GM18505 (cell line): Measurements from ENCODE around the gene CBX7.

Experiments
- ATAC-seq: cut with Tn5 transposase; IDR thresholded peaks from one replicate; pipeline ENCODE4 v1.9.1; 2021; ENCODE audit not compliant: unreplicated experiment
- POLR2A ChIP-seq: IDR thresholded peaks from 4 replicates; pipeline ENCODE4 v1.6.1; 2011; ENCODE audit warnings: borderline replicate concordance; ENCODE audit not compliant: insufficient read depth, insufficient read length; ENCODE audit errors: extremely low read depth

Gene CBX7

DNA sequence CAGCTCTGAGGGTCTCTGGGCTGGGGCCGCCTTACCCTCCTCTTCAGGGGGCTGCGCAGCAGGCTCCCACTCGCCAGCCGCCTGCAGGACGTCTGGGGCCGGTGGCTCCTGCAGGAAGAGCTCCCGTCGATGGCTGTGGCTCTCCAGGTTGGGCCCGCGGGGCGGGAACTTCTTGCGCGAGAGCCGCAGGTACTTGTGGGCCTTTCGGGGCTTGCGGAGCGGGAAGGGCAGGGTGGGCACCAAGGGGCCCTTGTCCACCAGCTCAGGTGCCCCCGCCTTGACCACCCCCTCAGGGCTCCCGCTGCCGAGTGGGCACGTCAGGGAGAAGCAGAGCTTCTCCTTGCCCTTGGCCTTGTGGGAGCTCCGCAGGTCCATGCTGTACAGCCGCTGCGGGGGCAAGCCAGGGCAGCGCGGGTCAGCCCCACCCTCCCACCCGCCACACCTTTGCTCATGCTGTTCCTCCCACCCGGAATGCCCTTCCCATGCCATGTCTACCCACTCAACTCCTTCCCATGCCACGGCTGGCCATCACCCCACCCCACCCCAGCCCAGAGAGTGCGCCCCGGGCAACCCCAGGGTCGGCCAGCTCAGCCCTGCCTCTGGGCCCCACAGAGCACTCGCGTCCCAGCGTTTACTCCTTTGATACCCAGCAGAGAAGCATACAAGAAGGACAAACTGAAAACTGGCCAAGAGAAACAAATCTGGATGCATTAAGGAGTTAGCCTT lies 18.0 kb downstream of the CBX7 start:
- TF ChIP-seq POLR2A, result no peak
- ATAC-seq, result no peak

- no peak for ATAC-seq
- TF ChIP-seq POLR2A, result no peak
Measured at GRCh38 chr22:39133871-39134270, 18.6 kb downstream of the CBX7 start.

- TF ChIP-seq POLR2A, result no peak
- no peak for ATAC-seq
Measured at GRCh38 chr22:39132871-39133524, 19.5 kb downstream of the CBX7 start.

GRCh38 chr22:39132281-39132680 lies 20.2 kb downstream of the CBX7 start:
- no peak for ATAC-seq
- TF ChIP-seq POLR2A, result no peak

DNA sequence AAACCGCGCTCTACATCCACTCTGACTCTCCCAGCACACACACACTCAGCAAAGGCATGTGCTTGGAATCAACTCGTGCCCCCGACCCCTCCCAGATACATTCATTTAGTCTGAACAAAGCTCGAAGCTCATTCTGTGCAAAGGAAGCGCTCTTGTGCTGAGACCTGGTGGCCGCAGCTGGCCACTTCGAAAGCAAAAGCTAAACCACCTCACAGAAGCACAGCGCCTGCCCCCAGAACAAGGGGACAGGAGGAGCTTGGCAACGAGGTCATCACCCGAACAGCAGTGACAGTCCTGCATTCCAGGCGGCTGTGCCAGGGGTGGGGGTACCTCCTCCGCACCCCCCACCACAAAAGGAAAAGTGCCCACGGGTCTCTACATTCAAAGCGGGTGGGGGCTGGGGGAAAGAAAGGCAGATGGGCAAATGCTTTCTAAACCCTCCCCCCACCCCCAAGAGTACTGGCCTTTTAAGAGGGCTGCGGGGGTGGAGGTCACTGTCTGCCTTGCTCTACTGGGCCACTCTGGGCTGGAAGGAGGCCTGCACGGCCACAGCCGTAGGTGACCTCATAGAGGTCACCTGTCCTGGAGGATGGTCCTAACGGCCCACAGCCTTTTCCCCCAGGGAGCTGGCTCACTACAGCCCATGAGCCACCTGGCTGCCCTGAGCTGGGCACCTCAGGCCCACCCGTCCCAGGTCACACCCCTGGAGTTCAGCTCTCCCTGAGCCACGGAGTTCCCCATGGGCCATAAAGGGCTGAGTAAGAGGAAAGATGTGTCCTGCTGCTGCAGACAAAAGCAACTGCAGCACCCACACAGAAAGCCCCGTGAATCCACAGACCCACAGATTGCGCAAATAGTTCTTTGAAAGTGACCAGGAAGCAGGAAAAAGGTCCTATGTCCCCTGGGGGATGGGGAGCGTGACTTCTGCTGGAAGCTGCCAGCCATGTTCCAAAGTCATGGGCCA lies 21.3 kb downstream of the CBX7 start:
- ATAC-seq, result no peak
- no peak for TF ChIP-seq POLR2A

GRCh38 chr22:39130152-39130704 lies 22.3 kb downstream of the CBX7 start:
- no peak for ATAC-seq
- TF ChIP-seq POLR2A, result no peak

GRCh38 chr22:39129746-39130145 lies 22.7 kb downstream of the CBX7 start:
- ATAC-seq, result no peak
- no peak for TF ChIP-seq POLR2A

DNA sequence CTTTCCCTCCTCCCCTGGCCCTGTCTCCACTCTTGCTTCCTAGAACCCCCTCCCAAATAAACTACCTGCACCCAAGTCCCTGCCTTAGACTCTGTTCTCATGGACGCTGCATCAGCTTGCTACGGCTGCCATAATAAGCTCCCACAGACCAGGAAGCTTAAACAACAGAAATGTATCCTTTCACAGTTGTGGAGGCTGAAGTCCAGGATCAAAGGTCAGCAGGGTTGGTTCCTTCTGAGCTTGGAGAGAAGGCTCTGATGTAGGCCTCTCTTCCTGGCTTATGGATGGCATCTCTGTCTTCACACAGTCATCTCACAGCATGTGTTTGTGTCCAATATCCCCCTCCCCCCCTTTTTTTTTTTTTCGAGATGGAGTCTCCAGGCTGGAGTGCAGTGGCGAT lies 23.4 kb downstream of the CBX7 start:
- ATAC-seq, result no peak
- no peak for TF ChIP-seq POLR2A

- TF ChIP-seq POLR2A, result no peak
- no peak for ATAC-seq
Measured at GRCh38 chr22:39128508-39128907, 24.0 kb downstream of the CBX7 start.

DNA sequence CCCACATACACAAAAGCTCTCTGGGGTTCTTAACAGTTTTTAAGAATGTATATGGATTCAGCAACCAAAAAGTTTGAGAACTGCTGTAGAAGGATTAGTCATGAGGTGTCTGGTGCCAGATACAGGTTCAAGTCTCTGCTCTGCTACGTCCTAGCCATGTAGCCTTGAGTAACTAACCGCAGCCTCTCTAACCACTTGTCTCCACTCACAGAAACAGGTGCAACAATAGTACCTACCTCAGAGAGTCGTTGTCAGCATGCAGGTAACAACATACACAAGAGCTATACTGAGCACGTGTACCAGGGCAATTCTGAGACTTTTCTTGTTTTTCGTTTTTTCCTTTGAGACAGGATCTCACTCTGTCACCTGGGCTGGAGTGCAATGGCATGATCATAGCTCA lies 26.9 kb downstream of the CBX7 start:
- ATAC-seq, result no peak
- TF ChIP-seq POLR2A, result no peak

GRCh38 chr22:39123751-39124581 lies 28.5 kb downstream of the CBX7 start:
- no peak for TF ChIP-seq POLR2A
- no peak for ATAC-seq

DNA sequence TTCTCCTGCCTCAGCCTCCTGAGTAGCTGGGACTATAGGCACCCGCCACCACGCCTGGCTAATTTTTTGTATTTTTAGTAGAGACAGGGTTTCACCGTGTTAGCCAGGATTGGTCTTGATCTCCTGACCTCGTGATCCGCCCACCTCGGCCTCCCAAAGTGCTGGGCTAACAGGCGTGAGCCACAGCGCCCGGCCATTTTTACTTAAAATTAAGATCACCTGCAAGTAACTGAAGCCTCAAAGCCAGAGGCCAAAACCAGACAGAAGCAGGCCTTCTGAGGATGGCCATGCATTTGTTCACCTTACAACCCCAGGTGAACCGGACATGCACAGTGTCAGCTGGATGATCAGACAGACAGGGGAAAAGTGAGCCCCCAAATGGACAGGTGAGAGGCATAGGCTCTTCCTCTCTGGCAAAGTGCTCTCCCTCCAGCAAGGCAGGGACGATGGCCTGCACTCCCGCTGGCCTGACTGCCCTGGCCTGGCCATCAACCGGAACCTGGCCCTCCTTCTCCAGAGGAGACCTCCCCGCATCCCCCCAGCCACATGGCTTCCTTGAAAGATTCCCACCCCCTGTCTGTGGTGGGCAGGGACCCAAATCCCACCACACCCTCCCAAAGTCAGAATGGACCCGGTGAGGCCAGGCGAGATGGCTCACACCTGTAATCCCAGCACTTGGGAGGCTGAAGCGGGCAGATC lies 29.6 kb downstream of the CBX7 start:
- TF ChIP-seq POLR2A, result no peak
- no peak for ATAC-seq
